Endodermal cell (in vitro differentiated cells): Measurements from ENCODE around the gene CD83. TPM values are rescaled to one million over a fixed set of nuclear protein-coding genes. Genes with fewer than 3 reads are reported as not detected.

Experiments used
- DNase-seq: peaks from one replicate; pipeline ENCODE4 v3.0.0-alpha.2; 2017
- H3K27ac ChIP-seq: 2 replicates; pipeline ENCODE4 v1.5.1; 2013; ENCODE audit warnings: mild to moderate bottlenecking, low read depth, low read length, moderate library complexity
- H3K27me3 ChIP-seq: 2 replicates; pipeline ENCODE4 v1.6.1; 2013; ENCODE audit warnings: mild to moderate bottlenecking, low read length, moderate library complexity; ENCODE audit not compliant: insufficient read depth, control insufficient read depth, poor library complexity, severe bottlenecking
- H3K36me3 ChIP-seq: 2 replicates; pipeline ENCODE4 v1.7.0; 2013; ENCODE audit warnings: mild to moderate bottlenecking, low read length, moderate library complexity; ENCODE audit not compliant: control insufficient read depth, insufficient read depth
- H3K4me1 ChIP-seq: one replicate; pipeline ENCODE4 v1.7.0; 2013; ENCODE audit warnings: low read length; ENCODE audit not compliant: control insufficient read depth, insufficient read depth
- H3K4me3 ChIP-seq: 2 replicates; pipeline ENCODE4 v1.5.1; 2013; ENCODE audit warnings: mild to moderate bottlenecking, low read length, moderate library complexity
- H3K9ac ChIP-seq: 2 replicates; pipeline ENCODE4 v1.6.1; 2013; ENCODE audit warnings: mild to moderate bottlenecking, low read length, moderate library complexity; ENCODE audit not compliant: poor library complexity, severe bottlenecking; ENCODE audit errors: extremely low read depth
- H3K9me3 ChIP-seq: 2 replicates; pipeline ENCODE4 v1.6.1; 2013; ENCODE audit warnings: mild to moderate bottlenecking, low read length, moderate library complexity; ENCODE audit not compliant: control insufficient read depth
- H3K27ac Mint-ChIP-seq: 2 replicates; pipeline ENCODE4 v1.8.0; 2020; ENCODE audit warnings: mixed read lengths
- H3K27me3 Mint-ChIP-seq: 2 replicates; pipeline ENCODE4 v1.8.0; 2021; ENCODE audit warnings: mild to moderate bottlenecking, mixed read lengths; ENCODE audit not compliant: insufficient read depth
- H3K36me3 Mint-ChIP-seq: 2 replicates; pipeline ENCODE4 v1.8.0; 2020; ENCODE audit warnings: low read depth, mixed read lengths
- H3K4me1 Mint-ChIP-seq: 2 replicates; pipeline ENCODE4 v1.8.0; 2020; ENCODE audit warnings: mixed read lengths
- H3K4me3 Mint-ChIP-seq: 2 replicates; pipeline ENCODE4 v1.8.0; 2020; ENCODE audit warnings: mild to moderate bottlenecking, moderate library complexity, mixed read lengths
- H3K9me3 Mint-ChIP-seq: 2 replicates; pipeline ENCODE4 v1.8.0; 2020; ENCODE audit warnings: mild to moderate bottlenecking, mixed read lengths
- WGBS, 2 experiments: methylation state at CpG; one replicate each; pipeline versions ENCODE4 v1.1.5 to v1.1.7; 2013; ENCODE audit warnings: missing lambda C conversion rate in 2 of 2, mixed read lengths in 1 of 2; ENCODE audit not compliant: insufficient coverage in 1 of 2, insufficient read length in 1 of 2; 5-methylcytosine and 5-hydroxymethylcytosine counted together
- total RNA-seq, 2 donors: library from RNA; stranded (reverse); fragmentation: NEBNext Ultra II Directional in 1 of 2; extraction: Animal tissue kit (Norgen Biotek cat#: 25700) in 1 of 2; gene quantifications; 2 replicates in 1 of 2; 3 replicates in 1 of 2; pipeline ENCODE4 v1.2.1, GENCODE V29; 2021
- TF ChIP-seq, protein P1 (sequence below): fragments of 200-600 bp; sonication (generic); conservative IDR thresholded peaks from 2 replicates; pipeline ENCODE4 v1.5.0; 2021; ENCODE audit warnings: antibody characterized with exemption, mild to moderate bottlenecking

CD83 gene
- total RNA-seq, 2 donors from 2014 or later: 2.8 to 7.0 TPM

DNA sequence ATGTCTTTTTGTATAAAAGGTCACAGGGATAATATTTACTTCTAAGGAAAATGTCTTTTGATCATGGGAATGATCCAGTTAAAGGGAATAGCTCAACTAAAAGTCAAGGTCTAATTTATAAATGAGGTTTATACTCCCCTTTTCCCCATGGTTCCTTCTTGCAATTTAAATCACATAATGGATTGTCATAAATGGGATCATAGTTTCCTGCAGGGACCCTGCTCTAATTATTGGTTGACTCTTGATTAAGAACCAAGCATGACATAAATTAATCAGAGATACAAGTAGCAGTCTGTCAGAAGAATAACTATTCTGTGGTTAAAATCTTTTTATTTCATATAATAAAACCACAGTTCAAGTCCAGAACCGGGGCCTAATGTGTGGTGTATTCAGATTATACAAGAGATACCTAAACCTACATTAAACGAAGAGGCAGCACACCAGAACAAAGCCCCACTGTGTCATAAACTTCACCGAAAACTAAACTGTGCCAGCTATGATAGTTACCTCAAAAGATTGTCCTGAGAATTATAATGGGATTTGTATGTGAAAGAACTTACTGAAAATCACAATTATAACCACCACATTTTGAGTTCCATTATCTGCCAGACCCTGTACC lies 43.0 kb upstream of the CD83 start:
- Mint-ChIP-seq H3K4me3 (no peak overlapping the region), H3K9me3 (no peaks in the 10 kb centered on the region), H3K36me3 (no peaks in the 10 kb centered on the region), H3K27me3 (no peaks in the 10 kb centered on the region), H3K27ac (no peak overlapping the region), H3K4me1 (peaks cover 2% of the 10 kb centered on the region)
- no peaks in the 10 kb centered on the region for H3K36me3 ChIP-seq
- no peaks in the 10 kb centered on the region for H3K27me3 ChIP-seq
- peak overlapping the region; percentile 18 for H3K27ac ChIP-seq
- H3K9me3 ChIP-seq: no peaks in the 10 kb centered on the region
- 94% methylated on average over 3 of the region's 3 CpGs; no CpG with 5 or more reads in 1 of the 2 experiments for WGBS, 2 experiments
- TF ChIP-seq, protein P1, sequence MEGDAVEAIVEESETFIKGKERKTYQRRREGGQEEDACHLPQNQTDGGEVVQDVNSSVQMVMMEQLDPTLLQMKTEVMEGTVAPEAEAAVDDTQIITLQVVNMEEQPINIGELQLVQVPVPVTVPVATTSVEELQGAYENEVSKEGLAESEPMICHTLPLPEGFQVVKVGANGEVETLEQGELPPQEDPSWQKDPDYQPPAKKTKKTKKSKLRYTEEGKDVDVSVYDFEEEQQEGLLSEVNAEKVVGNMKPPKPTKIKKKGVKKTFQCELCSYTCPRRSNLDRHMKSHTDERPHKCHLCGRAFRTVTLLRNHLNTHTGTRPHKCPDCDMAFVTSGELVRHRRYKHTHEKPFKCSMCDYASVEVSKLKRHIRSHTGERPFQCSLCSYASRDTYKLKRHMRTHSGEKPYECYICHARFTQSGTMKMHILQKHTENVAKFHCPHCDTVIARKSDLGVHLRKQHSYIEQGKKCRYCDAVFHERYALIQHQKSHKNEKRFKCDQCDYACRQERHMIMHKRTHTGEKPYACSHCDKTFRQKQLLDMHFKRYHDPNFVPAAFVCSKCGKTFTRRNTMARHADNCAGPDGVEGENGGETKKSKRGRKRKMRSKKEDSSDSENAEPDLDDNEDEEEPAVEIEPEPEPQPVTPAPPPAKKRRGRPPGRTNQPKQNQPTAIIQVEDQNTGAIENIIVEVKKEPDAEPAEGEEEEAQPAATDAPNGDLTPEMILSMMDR: no peak
- H3K4me3 ChIP-seq: no peak overlapping the region
- no peak overlapping the region for H3K9ac ChIP-seq
- DNase-seq: no peak
- H3K4me1 ChIP-seq: no peaks in the 10 kb centered on the region

DNA sequence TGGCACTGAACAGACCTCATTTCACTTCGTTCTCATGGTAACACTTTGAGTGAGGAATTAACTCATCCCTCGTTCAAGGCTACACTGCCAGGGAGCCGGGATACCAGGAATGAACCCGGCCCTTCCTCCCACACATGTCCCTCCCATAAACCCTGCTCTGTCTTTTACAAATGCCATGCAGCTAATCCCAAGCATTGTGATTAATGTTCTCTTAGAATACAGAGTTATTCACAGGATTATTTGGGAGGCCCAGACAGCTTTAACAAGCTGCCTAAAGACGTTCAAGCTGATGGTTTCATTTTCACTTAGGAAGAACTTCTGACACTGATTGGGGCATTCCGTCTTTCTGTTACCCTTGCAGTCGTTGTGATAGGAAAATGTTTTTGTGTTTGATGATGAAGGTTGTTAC lies 42.5 kb upstream of the CD83 start:
- DNase-seq: no peak
- Mint-ChIP-seq H3K4me3 (no peak overlapping the region), H3K36me3 (no peaks in the 10 kb centered on the region), H3K27me3 (no peaks in the 10 kb centered on the region), H3K9me3 (no peaks in the 10 kb centered on the region), H3K4me1 (peaks cover 5% of the 10 kb centered on the region), H3K27ac (no peak overlapping the region)
- H3K36me3 ChIP-seq: no peaks in the 10 kb centered on the region
- H3K27me3 ChIP-seq: no peaks in the 10 kb centered on the region
- no peaks in the 10 kb centered on the region for H3K4me1 ChIP-seq
- 22 to 72% methylated on average over 1 to 7 of the region's 7 CpGs for WGBS, 2 experiments
- TF ChIP-seq, protein P1: no peak
- H3K27ac ChIP-seq: peak overlapping the region; percentile 18
- no peak overlapping the region for H3K4me3 ChIP-seq
- H3K9me3 ChIP-seq: no peaks in the 10 kb centered on the region
- H3K9ac ChIP-seq: no peak overlapping the region

DNA sequence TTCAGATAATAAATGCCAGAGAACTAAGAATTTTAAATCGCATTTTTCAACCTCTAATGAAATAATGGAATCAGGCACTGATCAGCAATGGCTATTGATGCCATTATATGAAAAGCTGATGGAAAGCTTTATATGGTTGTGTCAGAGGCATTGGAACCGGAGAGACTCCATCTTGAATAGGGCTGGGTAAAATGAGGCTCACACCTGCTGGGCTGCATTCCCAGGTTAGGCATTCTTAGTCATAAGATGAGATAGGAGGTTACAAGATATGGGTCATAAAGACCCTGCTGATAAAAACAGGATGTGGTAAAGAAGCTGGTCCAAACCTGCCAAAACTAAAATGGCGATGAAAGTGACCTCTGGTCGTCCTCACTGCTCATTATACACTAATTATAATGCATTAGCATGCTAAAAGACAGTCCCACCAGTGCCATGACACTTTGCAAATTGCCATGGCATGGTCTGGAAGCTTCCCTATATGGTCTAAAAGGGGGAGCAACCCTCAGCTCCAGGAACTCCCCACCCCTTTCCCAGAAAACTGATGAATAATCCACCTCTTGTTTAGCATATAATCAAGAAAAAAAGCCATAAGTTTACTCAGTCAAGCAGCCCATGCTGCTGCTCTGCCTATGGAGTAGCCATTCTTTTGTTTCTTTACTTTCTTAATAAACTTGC lies 40.2 kb upstream of the CD83 start:
- no peaks in the 10 kb centered on the region for H3K9me3 ChIP-seq
- H3K27me3 ChIP-seq: no peaks in the 10 kb centered on the region
- H3K9ac ChIP-seq: no peak overlapping the region
- TF ChIP-seq, protein P1: no peak
- DNase-seq: no peak
- no peak overlapping the region for H3K27ac ChIP-seq
- Mint-ChIP-seq H3K27me3 (no peaks in the 10 kb centered on the region), H3K27ac (no peak overlapping the region), H3K4me1 (peaks cover 5% of the 10 kb centered on the region), H3K36me3 (no peaks in the 10 kb centered on the region), H3K9me3 (no peaks in the 10 kb centered on the region), H3K4me3 (no peak overlapping the region)
- WGBS, 2 experiments: 83 to 97% methylated on average over 1 to 4 of the region's 4 CpGs
- no peaks in the 10 kb centered on the region for H3K36me3 ChIP-seq
- no peak overlapping the region for H3K4me3 ChIP-seq
- no peaks in the 10 kb centered on the region for H3K4me1 ChIP-seq
